ENCODE results near the gene GADD45GIP1. TPM values are rescaled to one million over a fixed set of nuclear protein-coding genes. Genes with fewer than 3 reads are reported as not detected.

GADD45GIP1 gene
- total RNA-seq, 4 donors from 2014 or later = 28.6 to 55.0 (median 33.6) TPM

GRCh38 chr19:12933287-12934072, 23.5 kb downstream of the GADD45GIP1 start, which contains the start of gene FARSA:
FARSA (minus strand) TSS chr19:12933711; CDS start chr19:12933696, 15 bp downstream.
- DNase-seq = peak; percentile 93
- Histone ChIP-seq H3K27me3 (no peaks in the 10 kb centered on the region), H3K27ac (peak within 1 kb of the TSS; percentile 81 to 91 (median 85)), H3K4me3 (peak within 1 kb of the TSS; percentile 70 to 99 (median 86)), H3K4me1 (peaks cover 15 to 27% (median 19%) of the 10 kb centered on the region in 4 donors), H3K36me3 (peaks cover 0 to 16% (median 3%) of the 10 kb centered on the region in 4 donors), H3K9me3 (no peaks in the 10 kb centered on the region)
- intact Hi-C loops (cut with DNase I; ENCODE audit: low total_unique reads) = no loop called here
- TF ChIP-seq CTCF (IDR thresholded peaks at IDR 0.05) (no peak), POLR2A (IDR thresholded peaks at IDR 0.05) (peak; percentile 77), EP300 (IDR thresholded peaks at IDR 0.05; ENCODE audit: low read depth) (no peak), POLR2AphosphoS5 (IDR thresholded peaks at IDR 0.05) (peak; percentile 86 to 98 (median 97))
- in situ Hi-C loops (cut with MboI; ENCODE audit: low pct_ligation_motif_present in 1 of 4, low pct_unique_long_range_greater_than_20kb in 1 of 4, low sequenced_read_pairs in 3 of 4) = no loop called here
- 3% methylated on average over 43 of the region's 51 CpGs; no CpG with 5 or more reads in 1 of the 2 donors for WGBS, 2 donors (ENCODE audit: low coverage in 1 of 2)

GRCh38 chr19:12932392-12933286, 24.4 kb downstream of the GADD45GIP1 start:
- H3K4me3 ChIP-seq = peak overlapping the region; percentile 70 to 99 (median 86)
- H3K4me1 ChIP-seq = peaks cover 11 to 23% (median 15%) of the 10 kb centered on the region in 4 donors
- intact Hi-C loops (cut with DNase I; ENCODE audit: low total_unique reads) = no loop called here
- WGBS, 2 donors (ENCODE audit: low coverage in 1 of 2) = 30 to 80% methylated on average over 2 to 16 of the region's 16 CpGs
- no peak for DNase-seq
- peak overlapping the region; percentile 81 to 91 (median 85) for H3K27ac ChIP-seq
- in situ Hi-C loops (cut with MboI; ENCODE audit: low pct_ligation_motif_present in 1 of 4, low pct_unique_long_range_greater_than_20kb in 1 of 4, low sequenced_read_pairs in 3 of 4) = no loop called here
- TF ChIP-seq EP300 (IDR thresholded peaks at IDR 0.05; ENCODE audit: low read depth) = no peak
- TF ChIP-seq POLR2AphosphoS5 (IDR thresholded peaks at IDR 0.05) = no peak
- no peak for TF ChIP-seq CTCF (IDR thresholded peaks at IDR 0.05)
- no peak for TF ChIP-seq POLR2A (IDR thresholded peaks at IDR 0.05)
- no peaks in the 10 kb centered on the region for H3K27me3 ChIP-seq
- H3K36me3 ChIP-seq = peaks cover 0 to 22% (median 3%) of the 10 kb centered on the region in 4 donors
- H3K9me3 ChIP-seq = no peaks in the 10 kb centered on the region

- Histone ChIP-seq H3K4me3 (no peak overlapping the region), H3K27me3 (no peaks in the 10 kb centered on the region), H3K36me3 (peaks cover 0 to 43% (median 11%) of the 10 kb centered on the region in 4 donors), H3K4me1 (peaks cover 6 to 19% (median 12%) of the 10 kb centered on the region in 4 donors), H3K9me3 (no peaks in the 10 kb centered on the region), H3K27ac (no peak overlapping the region)
- in situ Hi-C loops (cut with MboI; ENCODE audit: low pct_ligation_motif_present in 1 of 4, low pct_unique_long_range_greater_than_20kb in 1 of 4, low sequenced_read_pairs in 3 of 4) = no loop called here
- TF ChIP-seq POLR2AphosphoS5 (IDR thresholded peaks at IDR 0.05) (no peak), EP300 (IDR thresholded peaks at IDR 0.05; ENCODE audit: low read depth) (no peak), POLR2A (IDR thresholded peaks at IDR 0.05) (no peak), CTCF (IDR thresholded peaks at IDR 0.05) (no peak)
- WGBS, 2 donors (ENCODE audit: low coverage in 1 of 2) = 93% methylated on average over 19 of the region's 19 CpGs; no CpG with 5 or more reads in 1 of the 2 donors
- intact Hi-C loops (cut with DNase I; ENCODE audit: low total_unique reads) = no loop called here
- no peak for DNase-seq
These were observed 26.9 kb downstream of the GADD45GIP1 start for GRCh38 chr19:12930002-12930645.
